GM18526 (cell line): Measurements from ENCODE around the gene GABRB1.

ENCODE experiments used
- POLR2A ChIP-seq: IDR thresholded peaks from 3 replicates; pipeline ENCODE4 v1.6.1; 2011; ENCODE audit not compliant: insufficient read length; ENCODE audit errors: extremely low read depth

The GABRB1 gene

DNA sequence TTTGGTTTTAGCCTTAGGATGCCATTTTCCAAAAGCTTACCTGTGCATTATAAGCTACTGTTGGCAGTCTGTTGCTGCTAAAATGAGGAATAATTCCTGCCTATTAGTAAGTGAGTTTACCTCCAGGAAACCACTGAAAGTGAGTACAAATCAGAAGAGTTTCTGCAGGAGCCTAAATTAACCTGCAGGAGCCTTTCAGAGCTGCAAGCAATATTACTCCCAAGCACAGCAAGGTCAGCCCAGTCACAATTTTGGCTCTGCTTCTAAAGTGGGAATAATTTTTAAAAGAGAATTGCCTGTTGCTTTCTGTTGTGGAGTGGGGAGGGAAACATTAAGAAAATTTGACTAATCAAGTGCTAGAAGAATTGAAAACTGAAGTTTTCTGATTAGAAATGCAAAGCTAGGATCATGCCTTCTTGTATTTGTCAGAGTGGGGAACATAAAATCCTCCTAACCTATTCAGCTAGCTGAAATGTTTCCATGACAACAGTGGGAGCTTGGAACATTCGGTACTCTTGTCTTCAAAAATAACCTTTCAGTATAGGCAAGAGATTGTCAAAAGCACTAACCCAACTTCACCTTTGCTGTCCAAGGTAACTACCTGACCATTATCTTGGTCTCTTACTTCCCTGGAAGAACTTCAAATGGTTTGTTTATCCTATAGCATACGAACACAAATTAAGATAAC lies 239.0 kb downstream of the GABRB1 start:
- TF ChIP-seq POLR2A: no peak

- no peak for TF ChIP-seq POLR2A
These were observed 239.9 kb downstream of the GABRB1 start for GRCh38 chr4:47271291-47271690.

GRCh38 chr4:47274901-47275300 lies 243.5 kb downstream of the GABRB1 start:
- no peak for TF ChIP-seq POLR2A

- TF ChIP-seq POLR2A: no peak
These were observed 244.2 kb downstream of the GABRB1 start for GRCh38 chr4:47275595-47275994.

- no peak for TF ChIP-seq POLR2A
These were observed 247.3 kb downstream of the GABRB1 start for GRCh38 chr4:47278631-47279030.

GRCh38 chr4:47287735-47288134 lies 256.4 kb downstream of the GABRB1 start:
- no peak for TF ChIP-seq POLR2A

DNA sequence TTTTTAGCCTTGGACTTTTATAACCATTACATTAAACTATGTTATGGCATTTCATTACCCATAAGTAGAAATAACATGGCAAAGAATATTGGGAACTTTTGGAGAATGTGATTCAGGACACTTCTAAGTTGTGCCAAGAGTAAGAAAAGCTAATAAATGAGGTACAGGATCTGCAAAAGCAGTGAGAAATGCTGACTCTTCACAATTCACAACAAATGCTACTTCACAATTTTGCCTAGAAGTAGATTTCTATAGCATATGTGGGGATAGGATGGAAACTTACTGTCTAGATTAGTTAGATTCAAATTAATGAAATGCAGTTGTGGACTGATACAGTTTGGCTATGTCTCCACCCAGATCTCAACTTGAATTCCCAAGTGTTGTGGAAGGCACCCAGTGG lies 258.4 kb downstream of the GABRB1 start:
- TF ChIP-seq POLR2A: no peak

GRCh38 chr4:47309165-47309564 lies 277.8 kb downstream of the GABRB1 start:
- no peak for TF ChIP-seq POLR2A

GRCh38 chr4:47312170-47312569 lies 280.8 kb downstream of the GABRB1 start:
- TF ChIP-seq POLR2A: no peak

- no peak for TF ChIP-seq POLR2A
These were observed 282.0 kb downstream of the GABRB1 start for GRCh38 chr4:47313384-47313783.

DNA sequence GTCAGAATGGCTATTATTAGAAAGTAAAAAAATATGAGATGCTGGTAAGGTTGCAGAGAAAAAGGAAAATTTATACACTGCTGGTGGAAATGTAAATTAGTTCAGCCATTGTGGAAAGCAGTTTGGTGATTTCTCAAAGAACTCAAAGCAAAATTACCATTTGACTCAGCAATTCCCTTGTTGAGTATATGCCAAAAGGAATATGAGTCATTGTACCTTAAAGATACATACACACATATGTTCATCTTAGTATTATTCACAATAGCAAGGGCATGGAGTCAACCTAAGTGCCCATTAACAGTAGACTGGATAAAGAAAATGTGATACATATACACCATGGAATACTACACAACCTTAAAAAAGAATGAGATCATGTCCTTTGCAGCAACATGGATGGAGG lies 284.0 kb downstream of the GABRB1 start:
- no peak for TF ChIP-seq POLR2A

DNA sequence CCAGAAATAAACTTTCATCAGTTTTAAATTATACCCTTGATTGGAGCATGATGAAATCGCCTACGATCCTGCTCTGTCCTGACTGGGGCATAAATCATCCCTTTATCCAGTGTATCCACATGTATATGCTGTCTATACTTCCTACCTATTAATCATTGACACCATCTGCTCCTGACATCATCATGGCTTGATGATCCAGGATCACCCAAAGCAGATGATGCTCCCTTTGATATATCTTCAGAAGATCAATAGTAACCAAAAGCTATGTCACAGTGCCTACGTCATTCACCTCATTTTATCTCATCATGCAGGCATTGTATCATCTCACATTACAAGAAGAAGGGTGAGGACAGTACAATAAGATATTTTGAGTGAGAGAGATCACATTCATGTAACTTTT lies 294.7 kb downstream of the GABRB1 start:
- TF ChIP-seq POLR2A: no peak

DNA sequence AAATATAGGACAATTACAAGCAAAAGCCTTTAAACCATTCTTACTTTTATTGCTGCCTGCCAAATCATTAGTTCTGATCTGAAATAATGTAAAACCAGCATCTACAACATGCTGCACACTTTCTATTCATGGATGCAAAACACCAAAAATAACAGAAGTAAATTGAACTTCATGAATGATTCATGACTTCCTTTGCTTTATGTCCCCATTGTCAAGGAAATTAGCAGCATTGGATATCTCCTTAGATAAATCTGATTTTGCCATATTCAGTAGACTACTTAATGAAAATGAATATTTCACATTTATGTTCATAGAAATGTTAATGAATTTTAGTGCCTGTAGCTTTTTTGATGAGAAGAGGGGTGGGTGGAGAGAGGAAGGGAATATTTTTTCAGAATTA lies 299.5 kb downstream of the GABRB1 start:
- TF ChIP-seq POLR2A: no peak

GRCh38 chr4:47334652-47335051 lies 303.3 kb downstream of the GABRB1 start:
- no peak for TF ChIP-seq POLR2A

DNA sequence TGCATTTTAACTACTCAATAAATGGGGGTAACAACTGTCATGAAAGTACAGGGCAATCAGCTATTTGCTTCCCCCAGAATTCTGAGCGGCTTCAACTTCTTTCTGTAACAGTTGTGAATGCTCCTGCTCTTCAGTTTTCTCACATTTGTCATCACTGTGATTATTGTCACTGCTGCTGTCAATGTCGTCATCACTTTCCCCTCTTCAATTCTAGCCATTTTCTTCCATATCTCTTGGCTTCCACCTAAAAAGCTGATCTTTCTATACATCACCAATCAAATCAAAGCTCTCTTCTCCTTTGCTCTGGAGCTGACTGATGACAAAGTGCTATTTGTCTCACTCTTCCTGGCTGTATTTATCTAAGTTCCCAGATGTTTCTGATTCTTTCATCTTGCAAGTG lies 306.5 kb downstream of the GABRB1 start:
- no peak for TF ChIP-seq POLR2A

DNA sequence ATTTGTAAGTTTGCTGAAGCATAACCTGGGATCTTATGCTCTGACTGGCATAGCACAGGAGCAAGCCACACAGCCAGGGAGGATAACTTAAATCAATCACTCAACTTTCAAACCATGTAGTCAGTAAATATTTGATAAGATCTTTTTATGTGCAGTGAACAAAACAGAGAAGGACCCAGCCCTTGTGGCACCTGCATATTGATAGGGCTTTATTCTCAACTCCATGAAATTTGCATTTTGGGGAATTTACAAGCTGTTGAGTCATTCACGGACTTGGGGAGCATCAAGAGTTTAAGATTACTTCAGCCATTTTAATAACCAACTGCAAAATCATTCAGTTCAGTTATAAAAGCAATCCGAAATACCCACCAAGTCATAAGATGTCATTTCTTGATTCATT lies 309.5 kb downstream of the GABRB1 start:
- TF ChIP-seq POLR2A: no peak

DNA sequence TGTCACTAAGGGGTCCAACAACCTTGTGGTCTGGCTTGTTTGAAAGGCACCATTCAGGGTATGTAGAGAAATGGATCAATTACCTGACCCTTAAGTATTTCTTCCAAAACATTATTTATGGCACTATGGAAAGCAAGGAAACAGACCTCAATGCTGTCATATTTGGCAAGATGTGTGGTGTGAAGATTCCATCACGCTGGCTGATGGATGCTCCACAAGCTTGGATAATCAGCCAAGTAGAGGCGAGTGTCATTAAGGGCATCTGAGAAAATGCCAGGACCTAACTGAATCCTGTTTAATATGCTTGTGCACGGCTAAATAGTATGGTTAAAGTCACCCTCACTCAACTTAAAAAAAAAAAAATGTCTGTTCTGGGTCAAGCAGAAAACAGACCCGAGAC lies 311.4 kb downstream of the GABRB1 start:
- no peak for TF ChIP-seq POLR2A
